MCF 10A (cell line): Measurements from ENCODE around the gene KLHL4. TPM values are rescaled to one million over a fixed set of nuclear protein-coding genes. Genes with fewer than 3 reads are reported as not detected.
"Not testable (repeated sequence)": the region's sequence is repeated elsewhere in the genome, so short reads cannot be mapped to it uniquely, and the experiment has no call there.

Experiments used
- BruUV-seq: library from RNA; stranded (reverse); fragments of 400-500 nt; replicated peaks from 2 replicates; lab custom pipeline; 2021; lab: Mats Ljungman, UMichigan
- CTCF ChIA-PET: fragments of 300-600 bp; sonication (Branson Sonifier 250); formaldehyde crosslinking; extraction: SDS; loops from one replicate; lab custom pipeline; 2021; ENCODE audit warnings: antibody characterized with exemption, inconsistent platforms; lab: Yijun Ruan, JAX
- POLR2A ChIA-PET: fragments of 300-600, 350-650 bp; sonication (Branson Sonifier 250); formaldehyde crosslinking; extraction: SDS; loops from one replicate; lab custom pipeline; 2020; ENCODE audit warnings: antibody characterized with exemption, inconsistent platforms; lab: Yijun Ruan, JAX
- DNase-seq: peaks from one replicate; pipeline ENCODE4 v3.0.0-alpha.2; 2018; ENCODE audit not compliant: unreplicated experiment
- H3K27ac Mint-ChIP-seq: one replicate; pipeline ENCODE4 v1.8.0; 2022; ENCODE audit warnings: mild to moderate bottlenecking, low read depth, mixed read lengths; ENCODE audit not compliant: unreplicated experiment
- H3K27me3 Mint-ChIP-seq: one replicate; pipeline ENCODE4 v1.8.0; 2022; ENCODE audit warnings: mixed read lengths; ENCODE audit not compliant: insufficient read depth, unreplicated experiment
- H3K36me3 Mint-ChIP-seq: one replicate; pipeline ENCODE4 v1.8.0; 2022; ENCODE audit warnings: mild to moderate bottlenecking, moderate library complexity, mixed read lengths; ENCODE audit not compliant: insufficient read depth, unreplicated experiment
- H3K4me1 Mint-ChIP-seq: one replicate; pipeline ENCODE4 v1.8.0; 2022; ENCODE audit warnings: mixed read lengths; ENCODE audit not compliant: insufficient read depth, unreplicated experiment
- H3K4me3 Mint-ChIP-seq: one replicate; pipeline ENCODE4 v1.8.0; 2022; ENCODE audit warnings: mild to moderate bottlenecking, moderate library complexity, mixed read lengths; ENCODE audit not compliant: unreplicated experiment
- H3K9me3 Mint-ChIP-seq: one replicate; pipeline ENCODE4 v1.8.0; 2022; ENCODE audit warnings: mixed read lengths; ENCODE audit not compliant: unreplicated experiment
- CTCF ChIP-seq: fragments of 200-600 bp; IDR thresholded peaks from one replicate; pipeline ENCODE4 v1.8.0; 2022; ENCODE audit warnings: antibody characterized with exemption, mild to moderate bottlenecking; ENCODE audit not compliant: unreplicated experiment
- intact Hi-C: fragments of 100-400 bp; cut with micrococcal nuclease; formaldehyde crosslinking; loops from 2 replicates; pipeline ENCODE4 v1.14.1; 2022
- total RNA-seq: library from RNA; stranded (reverse); gene quantifications from 2 replicates; pipeline ENCODE4 v1.2.3, GENCODE V29; 2022

Gene KLHL4
- total RNA-seq, 1 experiment from 2014 or later, result 9.8 TPM

DNA sequence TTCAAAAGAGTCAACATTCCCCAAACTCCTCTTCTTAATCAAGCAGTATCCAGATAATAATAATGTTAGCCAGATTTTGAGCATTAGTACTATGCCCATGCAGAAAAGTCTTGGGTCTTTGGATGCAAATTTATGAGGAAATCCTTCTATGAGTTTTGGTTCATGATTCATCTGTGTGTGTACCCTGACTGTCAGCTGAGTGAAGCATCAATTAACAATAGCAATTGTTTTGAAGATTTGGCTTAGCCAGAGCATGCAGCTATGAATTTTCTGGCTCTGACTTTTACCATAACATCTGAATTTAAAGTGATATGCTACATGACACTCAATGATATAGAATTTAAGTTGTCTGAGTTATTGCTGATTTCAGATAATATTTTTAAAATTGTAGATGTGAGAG, 145.8 kb downstream of the KLHL4 start:
- CTCF ChIA-PET, result interaction anchor here (1.0 kb wide), 1 partner anchor 325 kb away, joined by 3 read pairs; no protein-coding TSS in a partner anchor
- BruUV-seq, result no TSS peak
- intact Hi-C loops, result no loop called here
- DNase-seq, result no peak
- H3K4me3 Mint-ChIP-seq, result no peak overlapping the region
- no peak overlapping the region for H3K27ac Mint-ChIP-seq
- H3K4me1 Mint-ChIP-seq, result no peaks in the 10 kb centered on the region
- no peaks in the 10 kb centered on the region for H3K9me3 Mint-ChIP-seq
- no peak for TF ChIP-seq CTCF
- POLR2A ChIA-PET, result interaction anchor here (1.4 kb wide), 1 partner anchor 324 kb away, joined by 3 read pairs; no protein-coding TSS in a partner anchor
- H3K27me3 Mint-ChIP-seq, result no peaks in the 10 kb centered on the region
- no peaks in the 10 kb centered on the region for H3K36me3 Mint-ChIP-seq

GRCh38 chrX:87664381-87664780, 146.8 kb downstream of the KLHL4 start:
- Mint-ChIP-seq H3K36me3 (no peaks in the 10 kb centered on the region), H3K4me3 (no peak overlapping the region), H3K27me3 (no peaks in the 10 kb centered on the region), H3K4me1 (no peaks in the 10 kb centered on the region), H3K27ac (no peak overlapping the region), H3K9me3 (no peaks in the 10 kb centered on the region)
- ChIA-PET POLR2A (interaction anchor here (1.4 kb wide), 1 partner anchor 325 kb away, joined by 3 read pairs; no protein-coding TSS in a partner anchor), CTCF (interaction anchor here (1.0 kb wide), 1 partner anchor 326 kb away, joined by 3 read pairs; no protein-coding TSS in a partner anchor)
- BruUV-seq, result no TSS peak
- DNase-seq, result peak; percentile 50
- TF ChIP-seq CTCF, result peak; percentile 50
- intact Hi-C loops, result loop anchor here (1.0 to 2.0 kb wide), 3 partner anchors 86 to 326 kb away; no protein-coding TSS in a partner anchor

DNA sequence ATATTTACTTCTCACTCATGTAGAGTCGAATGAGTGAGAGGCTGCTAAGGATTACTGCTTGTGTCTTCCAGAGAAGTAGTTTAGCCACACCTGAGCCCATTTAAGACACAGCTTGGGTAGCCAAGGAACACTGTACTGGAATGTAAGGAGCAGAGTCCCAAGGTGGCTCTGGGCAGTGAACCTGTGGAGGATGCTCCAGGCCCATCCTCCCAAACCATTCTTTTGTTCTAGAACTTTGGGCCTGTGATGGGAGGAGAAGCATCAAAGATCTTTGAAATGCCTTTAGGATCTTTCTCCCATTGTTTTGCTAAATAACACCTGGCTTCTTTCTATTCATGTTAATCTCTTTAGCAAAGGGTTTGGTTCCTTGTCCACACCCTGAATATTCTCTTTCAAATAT, 162.2 kb downstream of the KLHL4 start:
- ChIA-PET POLR2A (no interaction called here), CTCF (interaction anchor here (0.7 kb wide), 1 partner anchor 23 kb away, joined by 3 read pairs; no protein-coding TSS in a partner anchor)
- Mint-ChIP-seq H3K36me3 (no peaks in the 10 kb centered on the region), H3K27me3 (peaks cover 62% of the 10 kb centered on the region), H3K4me1 (no peaks in the 10 kb centered on the region), H3K27ac (no peak overlapping the region), H3K4me3 (no peak overlapping the region), H3K9me3 (no peaks in the 10 kb centered on the region)
- no peak for TF ChIP-seq CTCF
- no TSS peak for BruUV-seq
- no peak for DNase-seq
- intact Hi-C loops, result no loop called here

- Mint-ChIP-seq H3K36me3 (no peaks in the 10 kb centered on the region), H3K27me3 (peaks cover 20% of the 10 kb centered on the region), H3K27ac (no peak overlapping the region), H3K9me3 (peaks cover 13% of the 10 kb centered on the region), H3K4me3 (no peak overlapping the region), H3K4me1 (no peaks in the 10 kb centered on the region)
- TF ChIP-seq CTCF, result no peak
- ChIA-PET CTCF (no interaction called here), POLR2A (no interaction called here)
- intact Hi-C loops, result no loop called here
- no peak for DNase-seq
- BruUV-seq, result no TSS peak
Measured at GRCh38 chrX:87687703-87688102, 170.1 kb downstream of the KLHL4 start.

DNA sequence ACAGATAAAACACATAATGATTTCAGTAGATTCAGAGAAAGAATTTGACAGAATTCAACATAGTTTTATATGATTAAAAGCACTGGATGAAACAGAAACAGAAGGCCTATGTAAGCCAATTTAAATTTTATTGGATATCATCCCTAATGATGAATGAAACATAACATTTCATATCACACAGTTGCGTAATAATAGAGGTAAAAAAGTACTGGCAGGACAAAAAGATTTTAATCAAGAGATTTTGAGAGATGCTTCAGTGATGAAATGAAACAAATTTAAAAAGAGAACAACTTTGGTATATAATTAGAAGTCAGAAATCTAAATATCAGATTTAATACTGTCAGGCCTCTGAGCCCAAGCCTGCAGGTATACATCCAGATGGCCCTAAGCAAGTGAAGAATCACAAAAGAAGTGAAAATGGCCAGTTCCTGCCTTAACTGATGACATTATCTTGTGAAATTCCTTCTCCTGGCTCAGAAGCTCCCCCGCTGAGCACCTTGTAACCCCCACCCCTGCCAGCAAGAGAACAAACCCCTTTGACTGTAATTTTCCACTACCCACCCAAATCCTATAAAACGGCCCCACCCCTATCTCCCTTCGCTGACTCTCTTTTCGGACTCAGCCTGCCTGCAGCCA, 170.6 kb downstream of the KLHL4 start:
- DNase-seq, H3K4me1 Mint-ChIP-seq, H3K27ac Mint-ChIP-seq, POLR2A ChIA-PET, BruUV-seq, intact Hi-C loops, H3K4me3 Mint-ChIP-seq, H3K36me3 Mint-ChIP-seq, CTCF ChIA-PET: not testable (repeated sequence)
- Mint-ChIP-seq H3K27me3 (peaks cover 15% of the 10 kb centered on the region), H3K9me3 (peaks cover 13% of the 10 kb centered on the region)

GRCh38 chrX:87689218-87689617, 171.6 kb downstream of the KLHL4 start:
- DNase-seq, H3K36me3 Mint-ChIP-seq, intact Hi-C loops, H3K4me3 Mint-ChIP-seq, POLR2A ChIA-PET, H3K4me1 Mint-ChIP-seq, H3K27ac Mint-ChIP-seq, BruUV-seq, CTCF ChIA-PET: not testable (repeated sequence)
- peaks cover 13% of the 10 kb centered on the region for H3K9me3 Mint-ChIP-seq
- H3K27me3 Mint-ChIP-seq, result peaks cover 12% of the 10 kb centered on the region
